Tibial nerve (tissue), 4 donors: ENCODE results near the gene AUNIP. TPM values are rescaled to one million over a fixed set of nuclear protein-coding genes. Genes with fewer than 3 reads are reported as not detected.

Source experiments
- DNase-seq, 2 donors: peaks; one replicate each; pipeline ENCODE4 v3.0.0-alpha.2; 2019; ENCODE audit warnings: low spot score in 2 of 2
- H3K27ac ChIP-seq, 4 donors: fragments of 200-600 bp; sonication (generic) in 3 of 4; one replicate each; pipeline ENCODE4 v1.5.1; 2017 to 2019; ENCODE audit warnings: mild to moderate bottlenecking in 1 of 4
- H3K27me3 ChIP-seq, 2 donors: fragments of 200-600 bp; sonication (generic) in 1 of 2; one replicate each; pipeline versions ENCODE4 v1.5.1 to v1.6.0; 2017 to 2019
- H3K36me3 ChIP-seq, 3 donors: fragments of 200-600 bp; sonication (generic); one replicate each; pipeline ENCODE4 v1.5.1; 2018 to 2019
- H3K4me1 ChIP-seq, 4 donors: fragments of 200-600 bp; sonication (generic) in 3 of 4; one replicate each; pipeline ENCODE4 v1.5.1; 2017 to 2019
- H3K4me3 ChIP-seq, 4 donors: fragments of 200-600 bp; sonication (generic) in 3 of 4; one replicate each; pipeline ENCODE4 v1.5.1; 2017 to 2019; ENCODE audit warnings: mild to moderate bottlenecking in 1 of 4, moderate library complexity in 1 of 4
- H3K9me3 ChIP-seq, 4 donors: fragments of 200-600 bp; sonication (generic) in 3 of 4; one replicate each; pipeline ENCODE4 v1.5.1; 2017 to 2019
- EP300 ChIP-seq, 2 donors: sonication (generic); formaldehyde crosslinking; IDR thresholded peaks; one replicate each; pipeline ENCODE4 v1.6.1; 2017; ENCODE audit warnings: antibody characterized with exemption in 2 of 2, mild to moderate bottlenecking in 1 of 2
- POLR2A ChIP-seq, 2 donors: fragments of 450-650 bp; IDR thresholded peaks; one replicate each; pipeline ENCODE4 v1.6.1; 2017; ENCODE audit warnings: antibody characterized with exemption in 2 of 2, mild to moderate bottlenecking in 2 of 2, moderate library complexity in 2 of 2
- WGBS, 2 donors: methylation state at CpG; one replicate each; pipeline ENCODE4 v1.1.5; 2018; 5-methylcytosine and 5-hydroxymethylcytosine counted together
- total RNA-seq, 4 donors: library from RNA; depleted of rRNA; stranded (reverse); fragments of >200 nt; gene quantifications; one replicate each; pipeline ENCODE4 v1.1.0, GENCODE V29; 2016
- TF ChIP-seq, protein P1 (sequence below), 5 experiments: fragments of 200-600 bp in 3 of 5; fragments of 450-650 bp in 2 of 5; sonication (generic) in 3 of 5; IDR thresholded peaks; one replicate each; pipeline ENCODE4 v1.5.1; 2016 to 2019; ENCODE audit warnings: antibody characterized with exemption in 5 of 5, mild to moderate bottlenecking in 3 of 5, moderate library complexity in 2 of 5

AUNIP gene
- total RNA-seq, 4 donors from 2014 or later = not detected

DNA sequence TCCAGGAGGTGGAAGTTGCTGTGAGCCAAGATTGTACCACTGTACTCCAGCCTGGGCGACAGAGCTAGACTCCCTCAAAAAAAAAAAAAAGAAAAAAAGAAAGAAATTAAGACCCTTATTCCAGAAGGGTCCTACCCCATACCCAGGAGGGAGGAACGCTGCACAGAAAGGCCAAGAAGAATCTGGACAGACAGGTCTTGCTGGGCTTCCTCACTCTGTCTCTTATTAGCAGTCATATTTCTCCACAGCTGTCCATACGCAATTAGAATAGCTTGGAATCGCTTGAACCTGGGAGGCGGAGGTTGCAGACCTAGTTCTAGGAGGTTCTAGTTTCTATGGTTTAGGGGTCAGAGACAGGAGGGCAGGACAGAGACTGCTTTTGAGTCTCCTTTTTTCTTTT is 19.4 kb upstream of the AUNIP start:
- no peaks in the 10 kb centered on the region for H3K27me3 ChIP-seq
- H3K9me3 ChIP-seq = no peaks in the 10 kb centered on the region
- peaks cover 0 to 23% (median 7%) of the 10 kb centered on the region in 4 donors for H3K4me1 ChIP-seq
- no peak for TF ChIP-seq POLR2A (IDR thresholded peaks at IDR 0.05)
- TF ChIP-seq EP300 (IDR thresholded peaks at IDR 0.05) = no peak
- no peak overlapping the region for H3K27ac ChIP-seq
- no peak overlapping the region for H3K4me3 ChIP-seq
- H3K36me3 ChIP-seq = no peaks in the 10 kb centered on the region
- DNase-seq = no peak
- WGBS, 2 donors = 84 to 91% methylated on average over 5 of the region's 5 CpGs

DNA sequence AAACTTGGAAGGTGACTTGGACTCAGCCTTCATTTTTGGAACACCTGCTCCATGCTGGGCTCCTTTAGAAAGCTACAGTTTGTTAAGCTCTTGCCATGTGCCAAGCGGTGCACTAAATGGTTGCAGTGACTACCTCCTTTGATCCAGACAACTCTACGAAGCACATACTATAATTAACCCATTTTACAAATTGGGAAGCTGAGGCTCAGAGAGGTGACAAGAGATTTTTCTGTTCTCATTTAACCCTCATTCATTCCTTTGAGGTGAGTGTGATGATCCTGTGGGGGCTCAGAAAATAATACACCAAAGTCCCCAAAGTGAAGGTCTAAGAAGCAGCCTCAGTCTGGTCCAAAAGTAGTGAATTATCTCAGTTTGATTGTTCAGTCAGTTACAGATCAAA is 17.9 kb upstream of the AUNIP start:
- peaks cover 0 to 36% (median 18%) of the 10 kb centered on the region in 4 donors for H3K4me1 ChIP-seq
- no peak for TF ChIP-seq EP300 (IDR thresholded peaks at IDR 0.05)
- TF ChIP-seq, protein P1, sequence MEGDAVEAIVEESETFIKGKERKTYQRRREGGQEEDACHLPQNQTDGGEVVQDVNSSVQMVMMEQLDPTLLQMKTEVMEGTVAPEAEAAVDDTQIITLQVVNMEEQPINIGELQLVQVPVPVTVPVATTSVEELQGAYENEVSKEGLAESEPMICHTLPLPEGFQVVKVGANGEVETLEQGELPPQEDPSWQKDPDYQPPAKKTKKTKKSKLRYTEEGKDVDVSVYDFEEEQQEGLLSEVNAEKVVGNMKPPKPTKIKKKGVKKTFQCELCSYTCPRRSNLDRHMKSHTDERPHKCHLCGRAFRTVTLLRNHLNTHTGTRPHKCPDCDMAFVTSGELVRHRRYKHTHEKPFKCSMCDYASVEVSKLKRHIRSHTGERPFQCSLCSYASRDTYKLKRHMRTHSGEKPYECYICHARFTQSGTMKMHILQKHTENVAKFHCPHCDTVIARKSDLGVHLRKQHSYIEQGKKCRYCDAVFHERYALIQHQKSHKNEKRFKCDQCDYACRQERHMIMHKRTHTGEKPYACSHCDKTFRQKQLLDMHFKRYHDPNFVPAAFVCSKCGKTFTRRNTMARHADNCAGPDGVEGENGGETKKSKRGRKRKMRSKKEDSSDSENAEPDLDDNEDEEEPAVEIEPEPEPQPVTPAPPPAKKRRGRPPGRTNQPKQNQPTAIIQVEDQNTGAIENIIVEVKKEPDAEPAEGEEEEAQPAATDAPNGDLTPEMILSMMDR (IDR thresholded peaks at IDR 0.05) = no peak
- TF ChIP-seq POLR2A (IDR thresholded peaks at IDR 0.05) = no peak
- H3K4me3 ChIP-seq = no peak overlapping the region
- 79 to 88% methylated on average over 2 of the region's 2 CpGs for WGBS, 2 donors
- no peaks in the 10 kb centered on the region for H3K9me3 ChIP-seq
- no peak for DNase-seq
- H3K36me3 ChIP-seq = no peaks in the 10 kb centered on the region
- no peaks in the 10 kb centered on the region for H3K27me3 ChIP-seq
- H3K27ac ChIP-seq = no peak overlapping the region

DNA sequence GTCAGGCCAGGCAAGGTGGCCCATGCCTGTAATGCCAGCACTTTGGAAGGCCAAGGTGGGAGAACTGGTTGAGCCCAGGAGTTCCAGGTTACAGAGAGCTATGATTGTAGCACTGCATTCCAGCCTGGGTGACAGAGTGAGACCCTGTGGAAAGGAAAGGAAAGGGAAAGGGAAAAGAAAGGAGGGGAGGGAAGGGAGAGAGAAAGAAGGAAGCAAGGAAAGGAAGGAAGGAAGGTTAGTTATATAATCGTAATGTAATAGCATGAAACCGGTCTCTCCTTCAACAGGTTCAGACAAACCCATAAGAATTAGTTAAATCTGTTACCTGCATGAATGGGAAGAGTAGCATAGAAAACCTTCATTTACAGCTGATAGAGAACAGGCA is 17.4 kb upstream of the AUNIP start:
- Histone ChIP-seq H3K27ac (peak overlapping the region in 2 of 4 donors; percentile 66 to 95), H3K36me3 (no peaks in the 10 kb centered on the region), H3K4me3 (no peak overlapping the region), H3K9me3 (no peaks in the 10 kb centered on the region), H3K4me1 (peaks cover 0 to 41% (median 21%) of the 10 kb centered on the region in 4 donors), H3K27me3 (no peaks in the 10 kb centered on the region)
- TF ChIP-seq POLR2A (IDR thresholded peaks at IDR 0.05) = no peak
- TF ChIP-seq, protein P1 (IDR thresholded peaks at IDR 0.05) = no peak
- TF ChIP-seq EP300 (IDR thresholded peaks at IDR 0.05) = no peak
- DNase-seq = no peak
- 79 to 89% methylated on average over 2 of the region's 2 CpGs for WGBS, 2 donors

DNA sequence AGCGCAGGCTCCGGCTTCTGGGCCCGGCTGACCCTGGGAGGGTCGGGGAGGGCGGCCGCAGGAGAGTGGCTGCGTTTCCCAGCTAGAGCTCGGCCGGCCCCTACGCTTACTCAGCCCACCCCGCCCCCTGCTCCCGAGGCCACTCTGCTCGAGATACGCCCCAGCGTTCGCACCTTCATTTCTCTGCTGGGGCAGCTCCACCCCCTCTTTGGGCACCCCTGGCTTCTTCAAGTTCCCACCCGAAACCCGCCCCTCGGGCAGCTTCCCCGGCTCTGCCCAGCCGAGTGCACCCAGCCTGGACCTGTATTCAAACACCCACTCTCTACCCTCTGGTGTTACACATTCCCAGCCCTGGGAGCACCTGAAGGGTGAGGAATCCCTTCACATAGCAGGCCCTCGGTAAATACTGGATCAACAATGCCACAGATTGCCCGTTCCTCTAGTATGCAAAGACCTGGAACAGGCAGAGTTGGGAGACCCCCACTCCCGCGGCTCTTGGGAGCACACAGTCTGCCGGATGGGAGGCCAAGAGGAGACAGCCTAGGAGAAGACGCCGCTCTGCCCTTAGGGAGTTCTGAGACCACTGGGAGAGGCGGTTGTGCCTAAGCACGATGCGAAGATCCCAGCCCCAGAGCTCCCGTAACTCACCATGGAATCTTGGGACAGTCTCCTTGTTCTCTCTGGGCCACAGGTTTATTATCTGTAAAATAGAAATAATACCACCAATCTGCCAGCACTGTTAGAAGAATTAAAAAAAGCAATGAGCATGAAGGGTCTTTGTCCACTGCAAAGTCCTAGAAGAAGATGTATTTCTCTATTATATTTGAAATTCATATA is 16.8 kb upstream of the AUNIP start:
- H3K27me3 ChIP-seq = no peaks in the 10 kb centered on the region
- no peak for DNase-seq
- no peaks in the 10 kb centered on the region for H3K36me3 ChIP-seq
- H3K9me3 ChIP-seq = no peaks in the 10 kb centered on the region
- TF ChIP-seq POLR2A (IDR thresholded peaks at IDR 0.05) (no peak), EP300 (IDR thresholded peaks at IDR 0.05) (no peak)
- TF ChIP-seq, protein P1 (IDR thresholded peaks at IDR 0.05) = no peak
- peaks cover 0 to 47% (median 26%) of the 10 kb centered on the region in 4 donors for H3K4me1 ChIP-seq
- 17 to 33% methylated on average over 16 to 30 of the region's 32 CpGs for WGBS, 2 donors
- H3K4me3 ChIP-seq = peak overlapping the region; percentile 62 to 93 (median 86)
- H3K27ac ChIP-seq = peak overlapping the region; percentile 66 to 95 (median 88)

DNA sequence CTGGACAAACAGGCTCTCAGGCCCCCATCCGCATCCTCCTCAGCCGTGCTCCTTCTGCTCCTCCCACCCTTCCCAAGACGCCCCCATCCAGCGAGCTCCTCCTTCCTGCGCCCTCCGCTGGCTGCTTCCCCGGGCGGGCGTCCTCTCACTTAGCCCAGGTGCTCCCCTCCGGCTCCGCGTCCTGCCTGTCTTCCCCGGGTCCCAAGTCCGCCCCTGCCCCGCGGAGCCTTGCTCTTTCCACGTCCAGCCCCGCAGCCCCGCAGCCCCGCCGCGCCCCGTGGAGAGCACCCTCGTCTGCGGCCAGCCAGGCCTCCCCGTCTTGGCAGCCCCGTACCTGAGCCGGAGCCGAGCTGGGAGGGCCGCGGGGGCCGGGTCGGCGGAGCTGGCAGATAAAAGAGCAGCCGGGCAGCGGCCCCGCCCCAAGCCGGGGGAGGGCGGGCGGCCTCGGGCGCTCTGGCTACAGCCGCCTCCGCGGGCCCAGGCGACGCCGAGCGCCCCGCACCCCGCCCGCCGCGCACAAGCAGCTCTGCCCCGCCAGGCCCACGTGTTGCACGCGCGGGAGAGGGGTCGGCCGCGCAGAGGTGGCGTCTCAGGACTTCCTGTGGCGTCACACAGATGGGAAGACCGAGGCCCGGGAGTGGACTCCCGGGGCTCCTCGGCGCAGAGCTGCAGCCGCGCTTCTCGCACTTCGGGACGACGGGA is 16.0 kb upstream of the AUNIP start, which contains the start of gene PAQR7:
Gene PAQR7, minus strand, starts transcription at position 555 of the 702 bp plus-strand sequence. CDS start 11,869 bp downstream, outside the sequence.
- TF ChIP-seq EP300 (IDR thresholded peaks at IDR 0.05) (peak in 1 of 2 donors; percentile 69), POLR2A (IDR thresholded peaks at IDR 0.05) (peak; percentile 62 to 69)
- TF ChIP-seq, protein P1 (IDR thresholded peaks at IDR 0.05) = no peak
- peaks cover 0 to 53% (median 26%) of the 10 kb centered on the region in 4 donors for H3K4me1 ChIP-seq
- peak within 1 kb of the TSS; percentile 66 to 95 (median 88) for H3K27ac ChIP-seq
- peaks cover 0 to 4% (median 0%) of the 10 kb centered on the region in 3 donors for H3K36me3 ChIP-seq
- H3K9me3 ChIP-seq = no peaks in the 10 kb centered on the region
- DNase-seq = peak; percentile 40 to 44
- H3K27me3 ChIP-seq = no peaks in the 10 kb centered on the region
- 0 to 1% methylated on average over 32 to 71 of the region's 75 CpGs for WGBS, 2 donors
- peak within 1 kb of the TSS; percentile 62 to 93 (median 86) for H3K4me3 ChIP-seq
